HG03378 (cell line): Measurements from ENCODE around the gene YWHAE.
"Not testable (repeated sequence)": the region's sequence is repeated elsewhere in the genome, so short reads cannot be mapped to it uniquely, and the experiment has no call there.

Experiments used
- ATAC-seq: cut with Tn5 transposase; IDR thresholded peaks from one replicate; pipeline ENCODE4 v1.9.1; 2021; ENCODE audit warnings: mild to moderate bottlenecking, moderate library complexity; ENCODE audit not compliant: unreplicated experiment

The YWHAE gene

DNA sequence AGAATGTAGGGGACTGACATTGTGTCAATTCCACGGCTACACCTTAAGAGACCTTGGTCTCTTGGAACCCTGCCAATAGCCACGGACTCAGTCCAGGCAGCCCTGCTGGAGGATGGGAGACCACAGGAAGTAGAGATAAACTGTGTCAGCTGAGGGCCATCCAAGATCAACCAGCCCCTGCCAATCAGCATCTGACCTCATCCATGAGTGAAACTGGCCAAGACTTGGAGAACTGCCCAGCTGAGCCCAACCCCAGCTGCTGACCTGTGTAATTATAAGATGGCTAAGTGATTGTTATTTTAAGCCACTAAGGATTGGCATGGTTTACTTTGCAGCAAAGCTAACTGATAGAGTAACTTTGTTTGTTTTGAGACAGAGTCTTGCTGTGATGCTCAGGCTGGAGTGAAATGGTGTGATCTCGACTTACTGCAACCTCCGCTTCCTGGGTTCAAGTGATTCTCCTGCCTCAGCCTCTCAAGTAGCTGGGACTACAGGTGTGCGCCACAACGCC, 13.3 kb upstream of the YWHAE start:
- ATAC-seq, result no peak

DNA sequence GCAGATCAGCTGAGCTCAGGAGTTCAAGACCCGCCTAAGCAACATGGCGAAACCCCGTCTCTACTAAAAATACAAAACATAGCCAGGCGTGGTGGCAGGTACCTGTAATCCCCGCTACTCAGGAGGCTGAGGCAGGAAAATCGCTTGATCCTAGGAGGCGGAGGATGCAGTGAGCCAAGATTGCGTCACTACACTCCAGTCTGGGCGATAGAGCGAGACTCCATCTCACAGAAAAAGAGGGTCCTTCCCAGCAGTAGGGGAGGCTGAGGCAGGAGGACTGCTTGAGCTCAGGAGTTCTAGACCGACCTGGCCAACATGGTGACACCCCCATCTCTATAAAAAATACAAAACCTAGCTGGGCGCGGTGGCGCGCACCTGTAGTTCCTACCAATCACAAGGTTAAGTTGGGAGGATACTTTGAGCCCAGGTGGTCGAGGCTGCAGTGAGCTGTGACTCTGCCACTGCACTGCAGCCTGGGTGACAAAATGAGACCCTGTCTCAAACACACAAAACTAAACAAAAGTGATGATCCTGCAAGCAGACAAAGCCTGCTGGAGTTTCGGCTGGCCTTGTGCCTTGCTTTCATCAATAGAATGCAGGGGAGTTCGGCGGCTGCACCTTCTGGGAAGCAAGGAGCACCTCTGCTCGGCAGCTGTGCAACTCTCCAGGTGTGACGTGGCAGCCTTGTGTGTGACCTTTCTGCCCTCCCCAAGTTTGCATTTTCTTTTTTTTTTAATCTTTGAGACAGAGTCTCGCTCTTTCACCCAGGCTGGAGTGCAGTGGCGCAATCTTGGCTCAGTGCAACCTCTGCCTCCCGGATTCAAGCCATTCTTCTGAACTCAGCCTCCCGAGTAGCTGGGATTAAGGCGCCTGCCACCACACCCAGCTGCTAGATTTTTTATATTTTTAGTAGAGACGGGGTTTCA, 12.4 kb upstream of the YWHAE start:
- no peak for ATAC-seq

DNA sequence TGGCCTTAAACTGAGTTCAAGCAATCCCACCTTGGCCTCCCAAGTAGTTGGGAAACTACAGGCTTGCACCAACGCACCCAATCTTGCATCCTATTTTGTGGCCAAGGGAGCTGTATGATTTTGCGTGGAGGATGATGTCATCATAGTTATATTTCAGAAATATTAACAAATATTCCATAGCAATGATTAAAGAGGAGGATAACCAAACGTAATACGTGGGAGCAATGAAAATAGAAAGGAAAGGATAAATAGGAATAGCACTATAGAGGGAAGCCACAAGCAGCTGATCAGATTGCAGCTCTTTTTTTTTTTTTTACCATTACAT, 2.2 kb upstream of the YWHAE start:
- no peak for ATAC-seq

DNA sequence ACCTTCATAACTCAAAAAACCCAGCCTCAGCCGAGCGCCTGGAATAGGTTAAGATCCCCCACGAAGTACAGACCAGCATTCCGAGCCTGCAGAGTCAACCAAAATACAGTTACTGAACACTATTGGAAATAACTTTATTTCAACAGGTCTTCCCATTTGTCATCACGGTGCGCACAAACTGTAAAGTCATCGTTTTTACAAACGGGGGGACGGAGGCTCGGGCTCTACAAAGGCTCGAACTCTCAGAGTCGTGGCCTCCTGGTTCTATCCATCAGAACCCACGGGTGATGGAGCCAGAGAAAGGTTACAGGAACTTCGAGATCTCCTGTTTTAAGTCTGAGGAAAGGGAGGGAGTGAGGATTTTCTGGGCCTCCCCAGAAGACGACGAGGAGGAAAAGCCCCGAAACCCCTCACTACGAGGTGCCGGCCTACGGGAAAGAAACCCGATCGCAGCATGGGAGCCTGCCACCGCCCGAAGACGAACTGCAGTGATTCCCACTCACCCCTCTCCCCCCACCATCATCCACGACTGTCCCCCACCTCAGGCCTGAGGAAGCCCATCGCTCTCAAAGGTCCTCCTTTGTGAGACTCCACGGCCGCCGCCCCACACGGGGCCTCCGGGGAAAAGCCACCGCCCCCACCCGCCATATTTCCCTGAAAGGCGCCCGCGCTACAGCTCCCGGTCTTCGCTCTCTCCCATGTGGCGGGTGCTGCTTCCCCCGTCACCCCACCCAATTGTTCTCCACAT, 917 bp downstream of the YWHAE start:
- no peak for ATAC-seq

DNA sequence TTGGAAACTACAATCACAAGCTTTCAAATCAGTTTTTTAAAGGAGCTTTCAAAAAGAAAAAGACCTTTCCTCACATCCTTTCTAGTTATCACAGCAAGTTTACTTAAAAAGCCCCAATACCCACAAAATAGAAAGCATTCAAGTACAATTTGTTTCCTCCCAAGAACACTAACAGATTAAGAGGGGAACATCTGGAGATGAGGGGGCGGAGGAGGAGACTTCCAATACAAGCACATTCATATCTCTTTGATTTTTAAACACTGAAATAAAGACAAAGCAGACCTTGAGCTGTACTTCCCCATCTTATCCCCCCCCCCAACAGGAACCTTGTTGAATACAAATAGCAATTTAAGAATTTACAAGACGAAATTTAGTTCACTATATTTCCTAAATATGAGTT, 2.0 kb downstream of the YWHAE start:
- no peak for ATAC-seq

- ATAC-seq, result not testable (repeated sequence)
These were observed 4.0 kb downstream of the YWHAE start for GRCh38 chr17:1395876-1396665.

GRCh38 chr17:1391577-1391976, 8.4 kb downstream of the YWHAE start:
- ATAC-seq, result no peak

DNA sequence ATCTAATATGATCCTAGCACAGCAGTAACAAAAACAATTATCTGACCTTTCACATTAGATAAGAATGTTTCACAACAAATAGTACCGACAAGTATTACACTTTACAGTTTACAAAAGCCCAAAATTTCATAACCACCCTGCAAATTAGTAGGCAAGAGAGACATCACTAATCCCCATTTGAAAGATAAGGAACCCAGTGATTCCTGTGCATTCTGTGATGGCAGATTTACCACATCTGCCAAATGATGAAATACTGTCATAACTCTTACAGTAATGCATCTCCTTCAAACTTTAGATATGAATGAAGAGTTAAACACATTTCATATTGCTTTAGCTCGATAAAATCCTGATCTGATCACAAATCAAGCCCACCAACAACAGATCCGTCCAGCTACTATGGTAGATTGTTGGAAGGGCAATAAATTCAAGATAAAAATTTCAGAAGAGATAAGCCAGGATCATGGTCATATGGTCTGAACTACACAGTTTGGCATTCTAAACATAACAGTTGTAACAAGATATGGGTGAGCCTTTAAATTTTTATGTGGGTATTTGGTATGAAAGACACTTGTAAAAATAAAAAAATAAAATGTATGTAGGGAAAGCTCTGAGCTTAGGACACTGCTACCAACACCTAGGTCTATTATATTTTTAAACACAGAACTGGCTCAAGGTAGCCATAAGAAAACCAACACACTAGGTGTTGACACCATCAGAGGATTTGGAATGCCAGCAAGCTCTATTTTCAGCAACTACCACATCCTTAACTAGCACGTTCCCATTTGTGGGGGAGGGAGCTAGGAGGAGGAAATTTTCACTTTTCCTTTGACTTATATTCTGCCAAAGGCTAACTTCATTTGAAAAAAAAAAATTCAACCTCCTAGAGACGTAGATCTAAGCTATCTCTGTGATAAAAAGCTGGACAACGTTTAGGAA, 9.3 kb downstream of the YWHAE start:
- no peak for ATAC-seq

- not testable (repeated sequence) for ATAC-seq
These were observed 12.4 kb downstream of the YWHAE start for GRCh38 chr17:1387490-1388227.

DNA sequence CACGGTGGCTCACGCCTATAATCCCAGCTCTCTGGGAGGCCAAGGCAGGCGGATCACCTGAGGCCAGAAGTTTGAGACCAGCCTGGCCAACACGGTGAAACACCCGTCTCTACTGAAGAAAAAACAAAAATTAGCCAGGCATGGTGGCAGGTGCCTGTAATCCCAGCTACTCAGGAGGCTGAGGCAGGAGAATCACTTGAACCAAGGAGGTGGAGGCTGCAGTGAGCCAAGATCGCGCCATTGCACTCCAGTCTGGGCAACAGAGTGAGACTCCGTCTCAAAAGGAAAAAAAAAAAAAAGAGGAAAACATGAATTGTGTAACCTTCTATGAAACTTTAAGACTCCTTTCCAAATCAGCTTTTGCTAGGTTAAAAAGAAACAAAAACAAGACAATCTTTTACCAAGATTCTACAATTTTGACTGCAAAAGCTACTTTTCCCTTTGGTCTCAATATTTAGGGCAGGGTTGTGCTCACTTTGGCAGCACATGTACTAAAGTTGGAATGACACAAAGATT, 13.3 kb downstream of the YWHAE start:
- ATAC-seq, result not testable (repeated sequence)

DNA sequence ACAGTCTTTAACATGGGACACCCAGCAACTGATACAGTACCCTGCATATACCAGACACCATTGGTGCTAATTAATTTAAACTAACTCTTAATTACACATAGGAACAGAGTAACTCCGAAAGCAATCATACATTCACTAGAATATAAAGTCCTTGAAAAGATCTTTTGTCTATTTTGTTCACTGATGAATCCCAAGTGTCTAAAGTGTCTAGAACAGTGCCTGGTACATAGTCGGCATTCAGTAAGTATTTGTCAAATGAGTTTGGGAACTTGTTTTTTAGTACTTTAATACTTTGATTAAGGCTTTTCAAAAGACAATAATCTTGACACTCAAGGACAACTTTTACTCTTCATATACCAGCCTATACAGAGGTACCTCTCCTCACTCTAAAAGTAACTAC, 13.8 kb downstream of the YWHAE start:
- ATAC-seq, result no peak

GRCh38 chr17:1385861-1386260, 14.2 kb downstream of the YWHAE start:
- no peak for ATAC-seq

DNA sequence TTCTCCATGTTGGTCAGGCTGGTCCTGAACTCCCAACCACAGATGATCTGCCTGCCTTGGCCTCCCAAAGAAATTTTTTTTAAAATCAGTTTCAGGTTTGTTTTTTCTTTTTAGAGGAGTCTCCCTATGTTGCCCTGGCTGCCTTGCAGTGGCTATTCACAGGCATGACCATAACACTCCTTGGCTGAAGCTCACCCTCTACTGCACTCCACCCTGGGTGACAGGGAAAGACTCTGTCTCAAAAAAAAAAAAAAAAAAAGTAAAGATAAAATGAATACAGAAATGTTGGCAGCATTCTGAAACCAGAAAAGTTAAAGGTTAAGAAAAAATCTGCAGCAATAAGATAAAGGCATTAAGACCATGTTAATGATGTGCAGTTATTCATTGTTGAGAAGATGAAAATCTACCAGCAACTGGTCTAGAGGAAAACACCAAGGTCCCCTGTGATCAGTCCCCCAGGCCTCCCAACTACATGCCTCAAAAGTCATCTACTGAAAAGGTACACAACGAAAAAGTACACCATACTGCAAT, 15.1 kb downstream of the YWHAE start:
- no peak for ATAC-seq

- ATAC-seq, result no peak
These were observed 20.1 kb downstream of the YWHAE start for GRCh38 chr17:1379930-1380313.

DNA sequence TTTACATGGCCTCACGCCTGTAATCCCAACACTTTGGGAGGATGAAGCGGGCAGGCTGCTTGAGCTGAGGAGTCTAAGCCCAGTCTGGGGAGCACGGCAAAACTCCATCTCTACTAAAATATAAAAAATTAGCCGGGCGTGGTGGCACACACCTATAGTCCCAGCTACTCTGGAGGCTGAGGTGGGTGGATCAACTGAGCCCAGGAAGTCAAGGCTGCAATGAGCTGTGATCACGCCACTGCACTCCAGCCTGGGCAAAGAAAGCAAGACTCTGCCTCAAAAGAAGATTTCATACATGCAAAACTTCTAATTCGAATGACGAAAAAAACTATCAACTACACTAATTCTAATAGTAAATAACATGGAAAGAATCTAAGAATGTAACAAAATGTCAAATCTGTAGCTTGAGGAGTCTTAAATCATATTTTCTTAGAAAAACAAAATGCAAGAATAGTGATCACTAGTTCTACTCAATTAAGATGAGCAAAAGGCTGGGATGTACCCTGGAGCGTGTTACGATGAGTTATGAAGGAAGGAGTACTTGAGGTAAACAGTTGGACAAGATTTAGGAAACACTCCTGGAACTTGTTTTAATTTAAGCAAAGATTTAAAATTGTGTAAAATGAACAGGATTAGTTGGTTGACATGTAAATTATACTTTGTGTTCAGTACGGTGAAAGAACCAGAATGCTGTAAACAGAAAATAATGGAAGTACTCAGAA, 20.7 kb downstream of the YWHAE start:
- no peak for ATAC-seq

DNA sequence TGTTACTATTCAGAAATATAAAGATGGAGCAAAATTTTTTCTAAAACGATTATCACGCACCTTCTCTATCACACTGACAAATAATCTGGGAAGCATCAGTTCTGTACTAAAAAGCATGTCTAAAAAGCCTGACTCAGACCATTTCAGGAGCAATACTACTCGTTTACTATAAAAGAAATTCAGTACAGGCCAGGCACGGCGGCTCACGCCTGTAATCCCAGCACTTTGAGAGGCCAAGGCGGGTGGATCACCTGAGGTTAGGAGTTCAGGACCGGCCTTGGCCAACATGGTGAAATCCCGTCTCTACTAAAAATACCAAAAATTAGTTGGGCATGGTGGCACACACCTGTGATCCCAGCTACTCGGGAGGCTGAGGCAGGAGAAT, 21.6 kb downstream of the YWHAE start:
- not testable (repeated sequence) for ATAC-seq

DNA sequence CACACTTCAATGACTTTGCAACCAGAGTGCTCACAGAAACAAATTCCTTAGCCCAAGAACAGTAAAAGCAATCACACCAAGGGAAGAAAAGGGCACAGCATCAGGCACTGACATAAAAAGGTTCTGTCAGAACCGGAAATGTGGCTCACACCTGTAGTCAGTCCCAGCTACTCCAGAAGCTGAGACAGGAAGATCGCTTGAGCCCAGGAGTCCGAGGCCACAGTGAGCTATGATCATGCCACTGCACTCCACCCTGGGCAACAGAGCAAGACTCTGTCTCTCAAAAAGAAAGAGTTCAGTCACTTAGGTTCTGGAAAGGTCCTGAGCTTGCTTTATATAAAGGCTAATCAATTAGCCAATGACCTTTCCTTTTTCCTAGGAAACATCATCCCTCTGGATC, 22.7 kb downstream of the YWHAE start:
- no peak for ATAC-seq

DNA sequence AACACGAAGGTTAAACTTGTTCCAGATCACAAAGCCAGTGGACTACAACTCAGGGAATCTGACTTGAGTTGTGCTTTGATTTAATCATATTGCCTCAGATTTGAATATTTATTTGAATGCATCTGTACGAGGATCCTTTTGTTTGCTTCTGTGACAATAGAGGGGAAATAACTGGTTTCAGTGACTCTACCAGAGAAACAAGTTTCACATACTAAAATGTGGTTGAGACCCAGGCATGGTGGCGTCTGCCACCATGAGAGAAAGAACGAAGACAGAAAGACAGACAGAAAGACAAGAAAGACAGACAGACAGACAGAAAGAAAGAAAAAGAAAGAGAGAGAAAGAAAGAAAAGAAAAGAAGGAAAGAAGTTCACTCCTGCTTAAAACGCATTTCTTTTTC, 24.0 kb downstream of the YWHAE start:
- no peak for ATAC-seq
